Nephron progenitor cell (in vitro differentiated cells): ENCODE measurements around the gene MAST4.

Experiments
- DNase-seq: peaks from one replicate; pipeline ENCODE4 v3.0.0; 2021
- H3K27ac Mint-ChIP-seq: 2 replicates; pipeline ENCODE4 v1.8.0; 2021; ENCODE audit warnings: mild to moderate bottlenecking, moderate library complexity, mixed read lengths
- H3K27me3 Mint-ChIP-seq: 2 replicates; pipeline ENCODE4 v1.8.0; 2021; ENCODE audit warnings: mild to moderate bottlenecking, low read depth, mixed read lengths; ENCODE audit not compliant: poor library complexity
- H3K36me3 Mint-ChIP-seq: 2 replicates; pipeline ENCODE4 v1.8.0; 2021; ENCODE audit warnings: low read depth, mixed read lengths
- H3K4me1 Mint-ChIP-seq: 2 replicates; pipeline ENCODE4 v1.8.0; 2021; ENCODE audit warnings: mixed read lengths
- H3K4me3 Mint-ChIP-seq: 2 replicates; pipeline ENCODE4 v1.8.0; 2021; ENCODE audit warnings: mild to moderate bottlenecking, moderate library complexity, mixed read lengths
- H3K9me3 Mint-ChIP-seq: 2 replicates; pipeline ENCODE4 v1.8.0; 2021; ENCODE audit warnings: mild to moderate bottlenecking, moderate library complexity, mixed read lengths
- TF ChIP-seq, protein P1 (sequence below): fragments of 200-600 bp; sonication (generic); IDR thresholded peaks from 2 replicates; pipeline ENCODE4 v1.5.0; 2021; ENCODE audit warnings: antibody characterized with exemption

Gene MAST4

DNA sequence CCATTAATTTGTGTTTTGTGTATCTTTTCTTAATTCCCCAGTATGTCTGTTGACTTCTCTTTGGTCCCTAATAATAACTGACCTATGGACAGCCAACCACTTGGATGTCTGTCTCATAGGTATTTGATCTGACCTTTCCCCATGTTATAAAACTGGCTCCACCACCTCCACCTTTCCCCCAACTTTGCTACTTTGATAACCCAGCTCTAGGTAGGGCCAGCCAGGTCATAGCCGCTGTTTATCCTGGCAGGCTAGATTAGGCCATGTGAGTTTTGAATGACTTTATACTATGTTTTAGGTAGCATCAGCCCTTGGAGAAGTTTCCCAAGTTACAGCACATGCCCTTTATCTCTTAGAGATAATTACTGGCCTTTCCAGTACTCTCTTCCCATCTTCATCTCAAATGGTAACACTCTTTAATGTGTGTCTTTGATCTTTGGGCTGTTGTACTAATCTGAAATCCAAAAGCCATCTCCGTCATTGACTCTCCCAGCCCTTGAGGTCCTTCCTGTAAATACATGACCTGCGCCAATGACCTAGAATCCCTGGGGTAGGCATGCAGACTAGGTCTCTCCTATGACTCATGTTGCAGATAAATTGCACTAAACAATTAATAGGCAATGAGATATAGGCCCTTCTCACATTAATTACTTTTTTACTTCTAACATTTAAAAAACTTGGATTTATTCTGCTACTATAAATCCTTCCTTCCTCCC, 447.8 kb downstream of the MAST4 start:
- H3K4me1 Mint-ChIP-seq = peaks cover 25% of the 10 kb centered on the region

DNA sequence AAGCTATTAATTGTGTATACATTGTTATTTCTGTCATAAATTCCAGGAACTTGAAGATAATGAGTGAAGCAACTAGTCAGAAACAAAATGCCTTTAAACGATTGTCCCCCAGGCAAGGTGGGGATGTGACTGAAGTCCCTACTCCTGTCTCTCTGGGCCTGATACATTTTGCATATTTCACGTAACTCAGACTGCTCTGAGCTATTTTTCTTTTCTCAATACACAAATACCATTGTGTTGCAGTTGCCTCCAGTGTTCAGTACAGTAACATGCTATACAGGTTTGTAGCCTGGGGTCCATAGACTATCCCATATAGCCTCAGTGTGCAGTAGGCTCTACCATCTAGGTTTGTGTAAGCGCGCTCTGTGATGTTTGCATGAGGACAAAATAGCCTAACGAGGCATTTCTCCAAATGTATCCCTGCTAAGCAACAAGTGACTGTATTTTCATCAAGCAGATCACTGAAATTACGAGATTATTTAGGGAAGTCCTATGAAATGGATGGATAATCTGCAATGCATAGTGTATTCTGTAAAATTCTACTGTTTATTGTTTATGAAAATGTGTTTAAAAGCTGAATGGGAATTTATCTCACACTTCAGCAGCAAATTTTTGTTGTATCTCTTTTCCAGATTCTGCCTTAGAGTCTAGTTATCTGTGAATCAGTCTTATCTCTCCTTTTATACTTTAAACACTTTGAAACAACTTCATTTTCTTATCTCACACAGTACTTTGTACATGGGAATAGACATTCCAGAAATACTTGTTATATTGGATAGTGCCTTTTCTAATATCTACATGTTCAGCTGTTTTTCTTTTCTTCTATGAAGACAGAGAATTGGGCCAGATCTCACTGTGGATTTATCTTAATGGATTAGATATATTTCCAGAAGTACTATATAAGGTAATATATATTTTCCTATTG, 449.9 kb downstream of the MAST4 start:
- H3K36me3 Mint-ChIP-seq = no peaks in the 10 kb centered on the region
- no peak overlapping the region for H3K4me3 Mint-ChIP-seq
- no peak for DNase-seq
- H3K4me1 Mint-ChIP-seq = peaks cover 25% of the 10 kb centered on the region
- H3K9me3 Mint-ChIP-seq = no peaks in the 10 kb centered on the region
- H3K27me3 Mint-ChIP-seq = peaks cover 2% of the 10 kb centered on the region
- H3K27ac Mint-ChIP-seq = no peak overlapping the region
- TF ChIP-seq, protein P1, sequence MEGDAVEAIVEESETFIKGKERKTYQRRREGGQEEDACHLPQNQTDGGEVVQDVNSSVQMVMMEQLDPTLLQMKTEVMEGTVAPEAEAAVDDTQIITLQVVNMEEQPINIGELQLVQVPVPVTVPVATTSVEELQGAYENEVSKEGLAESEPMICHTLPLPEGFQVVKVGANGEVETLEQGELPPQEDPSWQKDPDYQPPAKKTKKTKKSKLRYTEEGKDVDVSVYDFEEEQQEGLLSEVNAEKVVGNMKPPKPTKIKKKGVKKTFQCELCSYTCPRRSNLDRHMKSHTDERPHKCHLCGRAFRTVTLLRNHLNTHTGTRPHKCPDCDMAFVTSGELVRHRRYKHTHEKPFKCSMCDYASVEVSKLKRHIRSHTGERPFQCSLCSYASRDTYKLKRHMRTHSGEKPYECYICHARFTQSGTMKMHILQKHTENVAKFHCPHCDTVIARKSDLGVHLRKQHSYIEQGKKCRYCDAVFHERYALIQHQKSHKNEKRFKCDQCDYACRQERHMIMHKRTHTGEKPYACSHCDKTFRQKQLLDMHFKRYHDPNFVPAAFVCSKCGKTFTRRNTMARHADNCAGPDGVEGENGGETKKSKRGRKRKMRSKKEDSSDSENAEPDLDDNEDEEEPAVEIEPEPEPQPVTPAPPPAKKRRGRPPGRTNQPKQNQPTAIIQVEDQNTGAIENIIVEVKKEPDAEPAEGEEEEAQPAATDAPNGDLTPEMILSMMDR = no peak

More for the DNA sequence above, 447.8 kb downstream of the MAST4 start:
- no peak for DNase-seq
- Mint-ChIP-seq H3K36me3 (no peaks in the 10 kb centered on the region), H3K27me3 (no peaks in the 10 kb centered on the region), H3K27ac (no peak overlapping the region), H3K4me3 (no peak overlapping the region), H3K9me3 (no peaks in the 10 kb centered on the region)
- TF ChIP-seq, protein P1 = no peak

DNA sequence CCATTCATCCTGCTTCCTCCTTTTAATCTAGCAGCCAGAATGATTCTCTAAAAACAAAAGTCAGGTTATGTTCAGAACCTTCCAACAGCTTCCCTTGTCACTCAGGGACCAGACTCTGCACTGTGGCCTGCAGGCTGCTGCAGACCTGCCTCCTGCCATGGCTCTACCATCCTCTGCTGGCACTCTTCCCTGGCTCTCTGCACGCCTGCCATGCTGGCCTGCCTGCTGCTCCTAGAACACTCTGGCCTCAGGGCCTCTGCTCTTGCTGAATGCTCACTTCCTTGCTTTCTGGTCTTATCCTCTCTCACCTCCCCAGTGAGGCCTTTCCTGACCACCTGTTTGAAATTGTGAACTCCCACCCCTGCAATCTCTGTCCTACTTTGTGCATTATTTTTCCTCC, 451.0 kb downstream of the MAST4 start:
- TF ChIP-seq, protein P1 = no peak
- no peak overlapping the region for H3K4me3 Mint-ChIP-seq
- H3K27ac Mint-ChIP-seq = no peak overlapping the region
- H3K27me3 Mint-ChIP-seq = peaks cover 3% of the 10 kb centered on the region
- H3K9me3 Mint-ChIP-seq = no peaks in the 10 kb centered on the region
- no peak for DNase-seq
- no peaks in the 10 kb centered on the region for H3K36me3 Mint-ChIP-seq
- H3K4me1 Mint-ChIP-seq = peaks cover 22% of the 10 kb centered on the region

DNA sequence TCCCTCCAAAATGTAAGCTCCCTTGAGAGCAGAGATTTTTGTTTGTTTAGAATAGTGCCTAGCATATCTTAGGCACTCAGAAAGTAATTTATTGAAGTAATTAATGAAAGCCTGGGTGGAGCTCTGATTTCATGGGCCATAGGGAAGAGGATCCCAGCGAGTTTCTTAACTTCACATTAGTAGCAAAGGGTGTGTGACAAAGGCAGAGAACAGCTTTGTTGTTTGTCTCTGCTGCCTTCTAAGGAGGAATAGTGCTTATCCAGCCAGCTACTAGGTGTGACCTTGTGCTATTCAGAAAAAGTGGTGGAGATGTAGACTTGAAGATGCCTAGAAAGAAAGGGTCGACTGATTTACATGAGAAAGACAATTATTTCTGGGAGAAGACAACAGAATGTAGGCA, 451.4 kb downstream of the MAST4 start:
- TF ChIP-seq, protein P1 = no peak
- DNase-seq = no peak
- H3K27ac Mint-ChIP-seq = no peak overlapping the region
- H3K4me1 Mint-ChIP-seq = peaks cover 18% of the 10 kb centered on the region
- H3K36me3 Mint-ChIP-seq = no peaks in the 10 kb centered on the region
- H3K9me3 Mint-ChIP-seq = no peaks in the 10 kb centered on the region
- peaks cover 3% of the 10 kb centered on the region for H3K27me3 Mint-ChIP-seq
- no peak overlapping the region for H3K4me3 Mint-ChIP-seq

DNA sequence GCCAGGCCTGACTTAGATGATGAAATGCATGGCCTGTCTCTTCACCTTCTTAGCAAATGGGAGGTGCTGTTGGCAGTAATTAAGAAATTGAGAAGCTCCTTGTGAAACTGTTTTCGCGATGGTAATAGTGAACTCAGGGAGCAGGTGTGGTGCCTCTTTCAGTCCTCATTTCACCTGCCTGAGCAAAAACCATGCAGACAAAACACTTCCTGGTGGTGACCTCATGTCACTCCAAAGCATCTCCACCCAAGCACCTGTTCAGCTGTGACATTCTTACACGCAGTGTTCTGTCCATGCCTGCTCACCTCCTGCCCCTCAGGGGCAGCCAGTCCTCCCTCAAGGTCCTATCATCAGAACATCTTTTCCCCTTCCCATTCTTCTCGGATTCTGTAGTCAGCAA, 453.9 kb downstream of the MAST4 start:
- Mint-ChIP-seq H3K36me3 (peaks cover 4% of the 10 kb centered on the region), H3K9me3 (no peaks in the 10 kb centered on the region), H3K4me1 (peaks cover 10% of the 10 kb centered on the region), H3K27ac (no peak overlapping the region), H3K4me3 (no peak overlapping the region), H3K27me3 (peaks cover 3% of the 10 kb centered on the region)
- no peak for DNase-seq
- TF ChIP-seq, protein P1 = no peak
